HCT116 (cell line): ENCODE measurements around the gene VIPR2. TPM values are rescaled to one million over a fixed set of nuclear protein-coding genes. Genes with fewer than 3 reads are reported as not detected.

Experiments
- ATAC-seq: fragments of 200-7000 bp; cut with Tn5 transposase; 2 replicates; pipeline ENCODE4 v1.9.1; 2020; ENCODE audit warnings: mild to moderate bottlenecking, moderate library complexity
- BruUV-seq: library from RNA; stranded (reverse); fragments of 400-500 nt; replicated peaks from 2 replicates; lab custom pipeline; 2021; lab: Mats Ljungman, UMichigan
- CTCF ChIA-PET: fragments of 300-600 bp; sonication (Branson Sonifier 250); formaldehyde crosslinking; loops from one replicate; lab custom pipeline; 2021; ENCODE audit warnings: antibody characterized with exemption; lab: Charles Lee
- POLR2A ChIA-PET: fragments of 300-600, 350-600 bp; sonication (Branson Sonifier 250); formaldehyde crosslinking; loops from one replicate; lab custom pipeline; 2021; ENCODE audit warnings: antibody characterized with exemption; lab: Charles Lee
- RAD21 ChIA-PET, 2 experiments: fragments of 300-600 bp; sonication (Branson Sonifier 250); formaldehyde crosslinking; loops; one replicate each; lab custom pipeline; 2023; ENCODE audit warnings: low total read pairs in 2 of 2; ENCODE audit not compliant: uncharacterized antibody in 2 of 2, unreplicated experiment in 2 of 2, low non-redundant PET in 1 of 2; lab: Charles Lee
- DNase-seq: peaks from one replicate; pipeline ENCODE4 v3.0.0-alpha.2; 2010; ENCODE audit warnings: low read depth, low spot score
- H2AFZ ChIP-seq: fragments of 200-600 bp; shearing (Covaris generic), sonication (generic); 2 replicates; pipeline ENCODE4 v1.6.1; 2017; ENCODE audit warnings: low read depth, mixed run types, mixed read lengths, antibody characterized with exemption, low read length; ENCODE audit not compliant: poor library complexity, severe bottlenecking
- H3K27ac ChIP-seq: 2 replicates; pipeline ENCODE4 v1.5.1; 2012; ENCODE audit warnings: low read depth, low read length
- H3K27me3 ChIP-seq: fragments of 200-600 bp; sonication (generic); 2 replicates; pipeline ENCODE4 v1.6.1; 2016; ENCODE audit warnings: mixed run types, low read length, mixed read lengths; ENCODE audit not compliant: insufficient read depth
- H3K36me3 ChIP-seq, 2 experiments: fragments of 200-500 bp in 1 of 2; fragments of 200-600 bp in 1 of 2; sonication (Bioruptor generic) in 1 of 2; sonication (generic) in 1 of 2; 2 replicates each; pipeline versions ENCODE4 v1.5.1 to v1.6.1; 2014 to 2016; ENCODE audit warnings: low read length in 2 of 2, inconsistent platforms in 1 of 2, mixed read lengths in 1 of 2, mixed run types in 1 of 2; ENCODE audit not compliant: insufficient read depth in 2 of 2, control insufficient read depth in 1 of 2
- H3K4me1 ChIP-seq, 2 experiments: fragments of 200-600 bp in 1 of 2; sonication (generic) in 1 of 2; 2 replicates each; pipeline versions ENCODE4 v1.5.1 to v1.6.1; 2012 to 2017; ENCODE audit warnings: low read length in 2 of 2, inconsistent platforms in 1 of 2, mild to moderate bottlenecking in 1 of 2, mixed read lengths in 1 of 2, mixed run types in 1 of 2, moderate library complexity in 1 of 2; ENCODE audit not compliant: insufficient read depth in 2 of 2, control insufficient read depth in 1 of 2
- H3K4me2 ChIP-seq: fragments of 200-600 bp; sonication (generic); 2 replicates; pipeline ENCODE4 v1.6.1; 2017; ENCODE audit warnings: mixed run types, low read length, mixed read lengths
- H3K4me3 ChIP-seq, 2 experiments: fragments of 200-600 bp in 1 of 2; sonication (generic) in 1 of 2; replicated peaks in 1 of 2; 2 replicates each; pipeline ENCODE4 v1.5.1; 2011 to 2016; ENCODE audit warnings: low read length in 2 of 2, control low read depth in 1 of 2, low read depth in 1 of 2, mild to moderate bottlenecking in 1 of 2, mixed read lengths in 1 of 2, mixed run types in 1 of 2
- H3K79me2 ChIP-seq: fragments of 200-600 bp; sonication (generic); 2 replicates; pipeline ENCODE4 v1.6.1; 2017; ENCODE audit warnings: mild to moderate bottlenecking, mixed run types, low read length, moderate library complexity, mixed read lengths; ENCODE audit not compliant: insufficient read depth
- H3K9ac ChIP-seq: fragments of 200-600 bp; sonication (generic); 2 replicates; pipeline ENCODE4 v1.6.1; 2016; ENCODE audit warnings: low read length, mixed read lengths
- H3K9me2 ChIP-seq: fragments of 200-600 bp; sonication (generic), shearing (Covaris generic); 2 replicates; pipeline ENCODE4 v1.6.1; 2017; ENCODE audit warnings: mixed run types, mild to moderate bottlenecking, moderate library complexity; ENCODE audit not compliant: insufficient read depth
- H3K9me3 ChIP-seq, 2 experiments: fragments of 200-500 bp in 1 of 2; fragments of 200-600 bp in 1 of 2; sonication (Bioruptor generic) in 1 of 2; sonication (generic) in 1 of 2; 2 replicates each; pipeline ENCODE4 v1.6.1; 2014 to 2017; ENCODE audit warnings: low read length in 2 of 2, mixed read lengths in 2 of 2, inconsistent platforms in 1 of 2, low read depth in 1 of 2, mild to moderate bottlenecking in 1 of 2, mixed run types in 1 of 2, moderate library complexity in 1 of 2; ENCODE audit not compliant: control insufficient read depth in 1 of 2, insufficient read depth in 1 of 2
- H4K20me1 ChIP-seq: fragments of 200-600 bp; sonication (generic), shearing (Covaris generic); 2 replicates; pipeline ENCODE4 v1.6.1; 2017; ENCODE audit warnings: mixed run types, mild to moderate bottlenecking, moderate library complexity; ENCODE audit not compliant: insufficient read depth
- CBX3 ChIP-seq: IDR thresholded peaks from 2 replicates; pipeline ENCODE4 v1.6.1; 2012; ENCODE audit warnings: low read depth
- CTCF ChIP-seq, 3 experiments: fragments of 200-600 bp in 1 of 3; sonication (generic) in 1 of 3; IDR thresholded peaks in 2 of 3; conservative IDR thresholded peaks in 1 of 3; 2 replicates each; pipeline ENCODE4 v1.5.1; 2012 to 2017; ENCODE audit warnings: low read depth in 2 of 3, low read length in 2 of 3, antibody characterized with exemption in 1 of 3, borderline replicate concordance in 1 of 3, control low read depth in 1 of 3, mild to moderate bottlenecking in 1 of 3, mixed read lengths in 1 of 3, mixed run types in 1 of 3, moderate library complexity in 1 of 3; ENCODE audit not compliant: insufficient read depth in 1 of 3
- EZH2 ChIP-seq: fragments of 200-600 bp; sonication (generic); IDR thresholded peaks from 2 replicates; pipeline ENCODE4 v1.6.1; 2017; ENCODE audit warnings: antibody characterized with exemption, mixed run types
- FOSL1 ChIP-seq: IDR thresholded peaks from 2 replicates; pipeline ENCODE4 v1.6.1; 2012; ENCODE audit warnings: low read depth
- JUND ChIP-seq: IDR thresholded peaks from 2 replicates; pipeline ENCODE4 v1.6.1; 2012
- MAX ChIP-seq: IDR thresholded peaks from 2 replicates; pipeline ENCODE4 v1.6.1; 2012
- POLR2AphosphoS5 ChIP-seq: IDR thresholded peaks from 2 replicates; pipeline ENCODE4 v1.6.1; 2011; ENCODE audit warnings: mild to moderate bottlenecking, low read depth, low read length, moderate library complexity
- RAD21 ChIP-seq: IDR thresholded peaks from 2 replicates; pipeline ENCODE4 v1.6.1; 2012; ENCODE audit warnings: low read depth, mild to moderate bottlenecking
- REST ChIP-seq: IDR thresholded peaks from 2 replicates; pipeline ENCODE4 v1.6.1; 2012; ENCODE audit warnings: low read depth
- SIN3A ChIP-seq: IDR thresholded peaks from 2 replicates; pipeline ENCODE4 v1.6.1; 2012; ENCODE audit warnings: low read depth
- SP1 ChIP-seq: IDR thresholded peaks from 2 replicates; pipeline ENCODE4 v1.6.1; 2012; ENCODE audit warnings: low read depth
- TCF7L2 ChIP-seq: IDR thresholded peaks from 2 replicates; pipeline ENCODE4 v1.7.0; 2011; ENCODE audit warnings: borderline replicate concordance, inconsistent platforms; ENCODE audit not compliant: insufficient read depth, insufficient read length; ENCODE audit errors: extremely low read depth
- YY1 ChIP-seq: IDR thresholded peaks from 2 replicates; pipeline ENCODE4 v1.6.1; 2011; ENCODE audit warnings: low read length, low read depth, moderate library complexity, mild to moderate bottlenecking; ENCODE audit not compliant: insufficient replicate concordance; ENCODE audit errors: extremely low read depth
- ZBTB33 ChIP-seq: IDR thresholded peaks from 2 replicates; pipeline ENCODE4 v1.6.1; 2011; ENCODE audit warnings: mild to moderate bottlenecking, low read length, moderate library complexity; ENCODE audit not compliant: insufficient replicate concordance; ENCODE audit errors: extremely low read depth
- ZFX ChIP-seq: fragments of 450-650 bp; IDR thresholded peaks from 2 replicates; pipeline ENCODE4 v1.6.1; 2017
- intact Hi-C: fragments of 100-400 bp; cut with micrococcal nuclease; formaldehyde crosslinking; loops from 2 replicates; pipeline ENCODE4 v1.10.0; 2022
- total RNA-seq: library from RNA; stranded (reverse); gene quantifications from one replicate; pipeline ENCODE4 v1.2.1, GENCODE V29; 2021; ENCODE audit not compliant: unreplicated experiment
- TF ChIP-seq, protein P1 (sequence below): IDR thresholded peaks from 2 replicates; pipeline ENCODE4 v1.6.1; 2012

Gene VIPR2
- total RNA-seq, 1 experiment from 2014 or later = 0.10 TPM

GRCh38 chr7:159127691-159128642 lies 16.7 kb downstream of the VIPR2 start:
- TF ChIP-seq ZFX (no peak), CTCF (IDR thresholded peaks at IDR 0.05 in 2 of 3, conservative IDR thresholded peaks at IDR 0.05 in 1 of 3; ENCODE audit: borderline replicate concordance in 1 of 3, insufficient read depth in 1 of 3, low read depth in 2 of 3, low read length in 2 of 3) (no peak), POLR2AphosphoS5 (no peak), SIN3A (no peak), EZH2 (no peak), RAD21 (no peak), YY1 (no peak), JUND (no peak), CBX3 (no peak), MAX (no peak), ZBTB33 (no peak), REST (no peak), SP1 (no peak), FOSL1 (no peak), TCF7L2 (no peak)
- TF ChIP-seq, protein P1, sequence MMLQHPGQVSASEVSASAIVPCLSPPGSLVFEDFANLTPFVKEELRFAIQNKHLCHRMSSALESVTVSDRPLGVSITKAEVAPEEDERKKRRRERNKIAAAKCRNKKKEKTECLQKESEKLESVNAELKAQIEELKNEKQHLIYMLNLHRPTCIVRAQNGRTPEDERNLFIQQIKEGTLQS = no peak
- H3K4me1 ChIP-seq = no peaks in the 10 kb centered on the region
- H3K27ac ChIP-seq = no peak overlapping the region
- no peaks in the 10 kb centered on the region for H4K20me1 ChIP-seq
- RAD21 ChIA-PET = no interaction called here
- ATAC-seq (no peak), DNase-seq (no peak)
- intact Hi-C loops = no loop called here
- CTCF ChIA-PET = no interaction called here
- no peaks in the 10 kb centered on the region for H3K9me3 ChIP-seq
- H3K4me3 ChIP-seq = no peak overlapping the region
- H3K27me3 ChIP-seq = peaks cover 32% of the 10 kb centered on the region
- no peaks in the 10 kb centered on the region for H3K79me2 ChIP-seq
- H3K36me3 ChIP-seq = no peaks in the 10 kb centered on the region
- H3K9me2 ChIP-seq = no peaks in the 10 kb centered on the region
- no peak overlapping the region for H3K9ac ChIP-seq
- POLR2A ChIA-PET = no interaction called here
- H2AFZ ChIP-seq = no peak overlapping the region
- H3K4me2 ChIP-seq = no peak overlapping the region
- no TSS peak for BruUV-seq
